ENCODE results near the gene LGALS3.

LGALS3 gene

DNA sequence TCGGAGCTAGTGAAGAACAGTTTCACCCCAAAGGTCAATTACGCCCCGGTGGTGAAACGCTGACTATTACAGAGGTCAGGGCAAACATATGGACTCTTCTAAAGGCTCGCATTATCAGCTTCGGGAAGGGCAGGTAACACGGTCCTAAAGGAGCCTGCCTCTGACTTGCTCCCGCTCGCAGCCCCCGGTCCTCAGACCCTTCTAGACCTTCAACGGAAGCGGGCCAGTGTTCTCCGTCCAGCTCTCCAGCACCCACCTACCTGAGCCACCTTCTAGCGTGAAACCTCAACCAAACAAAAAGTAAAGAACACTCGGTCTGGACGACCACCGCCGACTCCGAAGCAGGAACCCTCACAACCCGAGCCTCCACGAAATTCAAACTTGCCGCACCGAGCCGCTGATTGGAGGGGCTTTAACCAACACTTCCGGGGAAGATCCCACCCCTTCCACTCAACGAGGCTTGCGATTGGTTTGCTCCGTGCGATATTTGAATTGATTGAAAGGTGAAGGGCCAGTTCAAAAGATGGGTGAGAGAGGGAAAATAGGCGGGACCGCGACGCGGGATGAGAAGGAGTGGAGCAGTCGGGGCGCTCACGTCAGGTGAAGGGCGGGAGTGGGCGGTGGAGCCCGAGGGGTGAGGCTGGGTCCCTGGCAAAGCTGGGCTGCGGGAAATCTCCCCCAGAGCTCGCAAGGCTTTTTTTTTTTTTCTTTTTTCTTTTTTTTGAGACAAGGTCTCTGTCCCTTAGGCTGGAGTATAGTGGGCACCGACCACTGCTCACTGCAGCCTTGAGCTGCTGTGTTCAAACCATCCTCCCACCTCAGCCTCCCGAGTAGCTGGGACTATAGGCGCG lies 62.4 kb downstream of the LGALS3 start, which contains the start of gene DLGAP5:
Gene DLGAP5 (minus strand): TSS at position 383 of the 851 bp plus-strand sequence. CDS start 2,406 bp downstream, outside the sequence.
- DNase-seq = peak; percentile 80

DNA sequence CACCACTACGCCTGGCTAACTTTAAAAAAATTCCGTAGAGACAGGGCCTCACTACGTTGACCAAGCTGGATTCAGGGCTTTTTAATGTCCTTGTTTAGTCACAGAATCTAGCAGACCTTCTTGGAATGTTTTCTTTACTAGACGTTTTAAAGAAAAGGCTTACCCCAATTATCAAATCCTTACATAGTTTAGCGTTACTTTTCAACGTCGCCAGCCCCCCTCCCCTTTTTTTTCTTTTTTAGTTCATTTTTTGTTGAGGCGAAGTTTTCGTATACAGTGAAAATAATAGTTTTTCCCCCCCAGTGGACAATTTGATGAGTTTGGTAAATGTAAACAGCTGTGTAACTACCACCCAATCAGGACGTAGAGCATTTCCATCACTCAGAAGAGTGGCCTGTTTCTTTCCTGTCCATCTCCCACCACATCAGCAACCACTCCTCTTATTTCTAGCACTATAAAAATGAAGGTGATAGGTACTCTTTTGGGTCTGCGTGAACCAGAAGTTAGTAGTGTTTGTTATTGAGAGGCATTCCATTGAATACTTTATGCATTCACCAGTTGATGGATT lies 63.1 kb downstream of the LGALS3 start:
- no peak for DNase-seq

DNA sequence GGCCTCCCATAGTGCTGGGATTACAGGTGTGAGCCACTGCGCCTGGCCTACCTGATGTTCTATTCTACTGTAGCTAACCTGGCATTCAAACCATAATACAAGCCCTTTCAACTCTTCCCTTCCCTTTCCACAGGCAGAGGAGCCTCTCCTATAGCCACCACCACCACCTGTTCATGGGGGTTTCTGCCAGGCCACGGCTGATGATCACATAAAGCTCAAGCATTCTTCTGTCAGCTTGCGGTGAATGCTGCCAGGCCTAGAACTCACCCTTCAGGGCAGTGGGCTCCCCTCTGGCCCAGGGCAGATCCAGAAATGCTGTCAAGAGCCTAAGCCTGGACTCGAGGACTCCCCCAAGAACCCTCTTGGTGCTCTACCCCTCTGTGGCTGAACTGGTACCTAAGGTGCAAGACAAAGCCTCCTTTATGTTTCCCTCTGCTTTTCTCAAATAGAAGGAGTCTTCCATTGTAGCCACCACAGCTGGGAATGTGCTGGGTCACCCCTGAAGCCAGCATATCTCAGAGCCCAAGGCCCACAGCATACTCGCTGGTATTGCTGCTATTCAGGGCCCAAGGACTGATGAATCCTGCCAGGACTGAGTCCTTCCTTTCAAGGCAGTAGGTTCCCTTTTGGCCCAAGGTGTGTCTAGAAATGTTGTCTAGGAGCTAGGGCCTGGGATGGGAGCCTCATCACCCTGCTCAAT lies 65.8 kb downstream of the LGALS3 start:
- DNase-seq = no peak

Measured in T-helper 9 cell (primary cell).